Smooth muscle cell (in vitro differentiated cells): Measurements from ENCODE around the gene DCDC2C. TPM values are rescaled to one million over a fixed set of nuclear protein-coding genes. Genes with fewer than 3 reads are reported as not detected.

Experiments
- DNase-seq: peaks from one replicate; lab custom pipeline; 2025; ENCODE audit not compliant: unreplicated experiment; lab: John Stamatoyannopoulos, UW
- H2AFZ ChIP-seq: fragments of 200-600 bp; sonication (generic); 2 replicates; pipeline ENCODE4 v1.6.0; 2016; ENCODE audit warnings: antibody characterized with exemption, low read depth, mild to moderate bottlenecking
- H3F3A ChIP-seq: fragments of 200-600 bp; sonication (generic); 2 replicates; pipeline ENCODE4 v1.6.0; 2017; ENCODE audit warnings: antibody characterized with exemption, low read depth
- H3K27ac ChIP-seq: fragments of 200-600 bp; sonication (generic); 2 replicates; pipeline ENCODE4 v1.5.1; 2016; ENCODE audit warnings: low read depth, mild to moderate bottlenecking
- H3K27me3 ChIP-seq: fragments of 200-600 bp; sonication (generic); 2 replicates; pipeline ENCODE4 v1.6.1; 2016; ENCODE audit warnings: low read depth, mild to moderate bottlenecking
- H3K36me3 ChIP-seq: fragments of 200-600 bp; sonication (generic); 2 replicates; pipeline ENCODE4 v1.5.1; 2016; ENCODE audit warnings: low read depth
- H3K4me1 ChIP-seq: fragments of 200-600 bp; sonication (generic); 2 replicates; pipeline ENCODE4 v1.5.1; 2016; ENCODE audit warnings: low read depth
- H3K4me2 ChIP-seq: fragments of 200-600 bp; sonication (generic); 2 replicates; pipeline ENCODE4 v1.6.0; 2016; ENCODE audit warnings: mild to moderate bottlenecking
- H3K4me3 ChIP-seq: fragments of 200-600 bp; sonication (generic); 2 replicates; pipeline ENCODE4 v1.5.1; 2016; ENCODE audit warnings: mild to moderate bottlenecking
- H3K79me2 ChIP-seq: fragments of 200-600 bp; sonication (generic); 2 replicates; pipeline ENCODE4 v1.6.0; 2016; ENCODE audit warnings: low read depth, mild to moderate bottlenecking
- H3K9ac ChIP-seq: fragments of 200-600 bp; sonication (generic); 2 replicates; pipeline ENCODE4 v1.6.0; 2016; ENCODE audit warnings: low read depth
- H3K9me3 ChIP-seq: fragments of 200-600 bp; sonication (generic); replicated peaks from 2 replicates; pipeline ENCODE4 v1.5.1; 2016; ENCODE audit warnings: low read depth
- H4K20me1 ChIP-seq: fragments of 200-600 bp; sonication (generic); 2 replicates; pipeline ENCODE4 v1.6.0; 2016; ENCODE audit warnings: low read depth
- CTCF ChIP-seq: fragments of 200-600 bp; sonication (generic); IDR thresholded peaks from 2 replicates; pipeline ENCODE4 v1.5.1; 2017; ENCODE audit warnings: borderline replicate concordance, mild to moderate bottlenecking, antibody characterized with exemption; ENCODE audit not compliant: insufficient read depth, poor library complexity, severe bottlenecking
- WGBS: methylation state at CpG from one replicate; pipeline ENCODE4 v1.1.7; 2016; ENCODE audit warnings: low lambda C conversion rate; 5-methylcytosine and 5-hydroxymethylcytosine counted together
- polyA plus RNA-seq: library from polyadenylated mRNA; unstranded; fragments of >200 nt; fragmentation: Nextera tagmentation; extraction: Ambion mirVana; gene quantifications from 2 replicates; pipeline ENCODE4 v1.2.1, GENCODE V29; 2016
- total RNA-seq: library from RNA; depleted of rRNA; stranded (reverse); fragments of >200 nt; gene quantifications from 2 replicates; pipeline ENCODE4 v1.2.3, GENCODE V29; 2014

DCDC2C gene
- total and polyA plus RNA-seq, 2 experiments from 2014 or later, result not detected

- WGBS, result 86% methylated on average over 16 of the region's 16 CpGs
- H3K4me2 ChIP-seq, result no peak overlapping the region
- no peak for DNase-seq
These were observed 161.8 kb downstream of the DCDC2C start for GRCh38 chr2:3864943-3865865.

DNA sequence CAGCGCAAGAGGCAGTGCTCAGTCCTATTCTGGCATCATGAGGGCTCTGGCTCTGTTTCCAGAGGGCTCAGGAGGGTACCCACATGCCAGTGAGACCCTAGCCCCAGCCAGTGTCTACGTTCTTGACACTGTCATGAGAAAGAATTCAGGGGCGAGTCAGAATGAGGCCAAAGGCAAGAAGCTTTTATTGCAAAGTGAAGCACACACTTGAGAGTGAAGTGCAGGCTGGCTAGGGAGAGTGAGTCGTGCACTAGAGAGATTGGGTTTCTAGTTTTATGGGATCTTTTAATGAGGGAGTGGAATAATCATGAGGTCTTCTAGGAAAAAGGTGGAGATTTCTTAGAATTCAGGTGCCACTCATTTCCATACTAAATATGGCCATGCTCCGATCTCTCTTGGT, 164.1 kb downstream of the DCDC2C start:
- Histone ChIP-seq H3K79me2 (no peaks in the 10 kb centered on the region), H3F3A (no peaks in the 10 kb centered on the region), H3K27ac (no peak overlapping the region), H2AFZ (no peak overlapping the region), H4K20me1 (no peaks in the 10 kb centered on the region), H3K9ac (no peak overlapping the region), H3K4me1 (no peaks in the 10 kb centered on the region), H3K9me3 (no peaks in the 10 kb centered on the region), H3K36me3 (no peaks in the 10 kb centered on the region), H3K4me2 (no peak overlapping the region), H3K4me3 (no peak overlapping the region), H3K27me3 (no peaks in the 10 kb centered on the region)
- DNase-seq, result no peak
- 77% methylated on average over 5 of the region's 5 CpGs for WGBS
- no peak for TF ChIP-seq CTCF

More at GRCh38 chr2:3864943-3865865, 161.8 kb downstream of the DCDC2C start:
- Histone ChIP-seq H3K4me3 (no peak overlapping the region), H3K36me3 (no peaks in the 10 kb centered on the region), H3K27me3 (no peaks in the 10 kb centered on the region), H3K79me2 (no peaks in the 10 kb centered on the region), H2AFZ (no peak overlapping the region), H3K4me1 (no peaks in the 10 kb centered on the region), H4K20me1 (no peaks in the 10 kb centered on the region), H3K9me3 (no peaks in the 10 kb centered on the region), H3K27ac (no peak overlapping the region), H3K9ac (no peak overlapping the region), H3F3A (no peaks in the 10 kb centered on the region)
- no peak for TF ChIP-seq CTCF

- TF ChIP-seq CTCF, result no peak
- H3K27ac ChIP-seq, result no peak overlapping the region
- no peaks in the 10 kb centered on the region for H3K9me3 ChIP-seq
- WGBS, result 71% methylated on average over 14 of the region's 14 CpGs
- H3K36me3 ChIP-seq, result no peaks in the 10 kb centered on the region
- no peak overlapping the region for H3K9ac ChIP-seq
- no peaks in the 10 kb centered on the region for H3K79me2 ChIP-seq
- no peak for DNase-seq
- H3F3A ChIP-seq, result no peaks in the 10 kb centered on the region
- H3K4me2 ChIP-seq, result no peak overlapping the region
- H2AFZ ChIP-seq, result no peak overlapping the region
- H3K4me3 ChIP-seq, result no peak overlapping the region
- no peaks in the 10 kb centered on the region for H3K27me3 ChIP-seq
- peaks cover 2% of the 10 kb centered on the region for H3K4me1 ChIP-seq
- no peaks in the 10 kb centered on the region for H4K20me1 ChIP-seq
These were observed 164.8 kb downstream of the DCDC2C start for GRCh38 chr2:3868012-3868805.
